ENCODE measurements around the gene F12.
"Not testable (repeated sequence)": the region's sequence is repeated elsewhere in the genome, so short reads cannot be mapped to it uniquely, and the experiment has no call there.

The F12 gene

DNA sequence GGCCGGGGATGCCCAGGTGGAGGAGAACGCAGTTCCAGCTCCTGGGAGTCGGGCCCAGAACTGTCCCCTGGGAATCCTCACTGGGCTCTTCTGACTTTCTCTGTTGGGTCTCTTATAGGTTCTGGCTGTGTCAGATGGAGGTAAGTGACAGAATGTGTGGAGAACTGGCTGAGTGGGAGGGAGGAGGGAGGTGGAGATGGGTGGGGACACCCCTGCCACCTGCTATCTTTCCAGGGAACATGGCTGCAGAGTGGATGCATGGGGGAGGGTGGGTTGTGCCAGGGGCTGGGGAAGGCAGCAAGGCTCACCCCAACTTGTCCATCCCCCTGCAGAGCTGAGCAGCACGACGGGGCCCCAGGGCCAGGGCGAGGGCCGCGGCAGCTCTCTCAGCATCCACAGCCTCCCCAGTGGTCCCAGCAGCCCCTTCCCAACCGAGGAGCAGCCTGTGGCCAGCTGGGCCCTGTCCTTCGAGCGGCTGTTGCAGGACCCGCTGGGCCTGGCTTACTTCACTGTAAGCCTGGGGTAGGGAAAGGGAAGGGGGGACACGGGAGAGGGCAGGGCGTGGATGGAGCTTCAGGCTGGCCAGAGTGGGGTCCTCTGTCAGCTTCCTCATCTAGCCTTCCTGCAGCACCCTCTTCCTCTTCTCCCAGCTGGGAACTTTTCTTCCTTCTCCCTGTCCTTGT, 43.4 kb downstream of the F12 start:
- peaks cover 9% of the 10 kb centered on the region for H3K36me3 Mint-ChIP-seq
- H3K4me3 Mint-ChIP-seq = no peak overlapping the region
- H3K9me3 Mint-ChIP-seq = no peaks in the 10 kb centered on the region
- no peaks in the 10 kb centered on the region for H3K27me3 Mint-ChIP-seq
- peaks cover 70% of the 10 kb centered on the region for H3K4me1 Mint-ChIP-seq
- peak overlapping the region; percentile 35 for H3K27ac Mint-ChIP-seq

DNA sequence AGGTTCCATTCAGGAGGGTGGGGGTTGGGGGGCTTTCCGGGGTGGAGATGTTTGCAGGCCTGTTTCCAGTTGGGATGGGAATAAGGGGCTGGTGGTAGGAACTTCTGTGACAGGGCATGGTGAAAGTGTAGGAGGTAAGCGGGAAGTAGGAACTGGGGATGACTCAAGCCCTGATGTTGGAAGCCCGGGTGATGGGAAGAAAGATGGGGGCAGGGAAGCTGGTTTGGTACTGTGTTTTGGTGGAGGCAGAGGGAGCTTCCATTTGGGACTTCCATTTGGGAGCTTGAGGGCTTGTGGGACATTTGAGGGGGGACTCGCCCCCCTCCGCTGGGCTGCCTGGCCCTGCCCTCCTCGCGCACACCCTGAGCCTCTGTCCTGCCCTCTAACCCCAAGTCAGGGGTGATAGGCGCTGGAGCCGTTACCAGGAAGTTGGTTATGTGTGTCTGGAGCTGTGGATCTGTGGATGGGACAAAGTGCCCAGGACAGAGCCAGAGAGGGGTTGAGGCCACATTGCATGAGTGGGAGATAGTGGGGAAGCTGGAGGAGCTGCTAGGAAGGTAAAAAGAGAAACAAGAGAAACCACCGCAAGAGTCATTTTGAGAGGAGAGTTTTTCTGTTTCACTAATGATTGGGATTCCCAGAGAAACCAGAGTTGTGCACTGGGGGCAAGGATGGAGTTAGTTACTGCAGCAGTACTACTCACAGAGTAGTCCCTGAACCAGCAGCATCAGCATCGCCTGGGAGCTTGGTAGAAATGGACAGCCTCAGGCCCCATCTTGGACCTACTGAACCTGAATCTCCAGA, 45.0 kb downstream of the F12 start:
- peaks cover 77% of the 10 kb centered on the region for H3K4me1 Mint-ChIP-seq
- H3K27me3 Mint-ChIP-seq = no peaks in the 10 kb centered on the region
- H3K27ac Mint-ChIP-seq = peak overlapping the region; percentile 81
- H3K4me3 Mint-ChIP-seq = no peak overlapping the region
- H3K36me3 Mint-ChIP-seq = peaks cover 7% of the 10 kb centered on the region
- no peaks in the 10 kb centered on the region for H3K9me3 Mint-ChIP-seq

DNA sequence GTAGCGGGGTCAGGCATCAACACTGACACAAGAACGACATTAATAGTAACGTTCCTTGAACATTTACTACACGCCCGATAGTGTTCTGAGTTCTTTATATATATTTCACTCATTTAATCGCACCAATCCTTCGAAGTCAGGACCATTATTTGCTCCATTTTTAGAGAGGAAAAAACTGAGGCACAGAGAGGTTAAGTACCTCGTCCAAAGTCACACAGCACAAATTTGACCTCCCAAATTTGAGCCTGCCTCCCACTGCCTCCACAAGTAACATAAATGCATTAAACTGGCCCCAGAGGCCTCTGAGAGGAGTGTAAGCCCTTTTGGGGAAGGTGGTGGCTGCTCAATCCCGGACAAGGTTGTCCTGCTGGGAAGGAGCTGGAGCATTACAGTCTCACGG, 45.8 kb downstream of the F12 start:
- H3K27ac Mint-ChIP-seq = no peak overlapping the region
- no peaks in the 10 kb centered on the region for H3K27me3 Mint-ChIP-seq
- peaks cover 77% of the 10 kb centered on the region for H3K4me1 Mint-ChIP-seq
- peaks cover 2% of the 10 kb centered on the region for H3K36me3 Mint-ChIP-seq
- peak overlapping the region; percentile 54 for H3K4me3 Mint-ChIP-seq
- no peaks in the 10 kb centered on the region for H3K9me3 Mint-ChIP-seq

DNA sequence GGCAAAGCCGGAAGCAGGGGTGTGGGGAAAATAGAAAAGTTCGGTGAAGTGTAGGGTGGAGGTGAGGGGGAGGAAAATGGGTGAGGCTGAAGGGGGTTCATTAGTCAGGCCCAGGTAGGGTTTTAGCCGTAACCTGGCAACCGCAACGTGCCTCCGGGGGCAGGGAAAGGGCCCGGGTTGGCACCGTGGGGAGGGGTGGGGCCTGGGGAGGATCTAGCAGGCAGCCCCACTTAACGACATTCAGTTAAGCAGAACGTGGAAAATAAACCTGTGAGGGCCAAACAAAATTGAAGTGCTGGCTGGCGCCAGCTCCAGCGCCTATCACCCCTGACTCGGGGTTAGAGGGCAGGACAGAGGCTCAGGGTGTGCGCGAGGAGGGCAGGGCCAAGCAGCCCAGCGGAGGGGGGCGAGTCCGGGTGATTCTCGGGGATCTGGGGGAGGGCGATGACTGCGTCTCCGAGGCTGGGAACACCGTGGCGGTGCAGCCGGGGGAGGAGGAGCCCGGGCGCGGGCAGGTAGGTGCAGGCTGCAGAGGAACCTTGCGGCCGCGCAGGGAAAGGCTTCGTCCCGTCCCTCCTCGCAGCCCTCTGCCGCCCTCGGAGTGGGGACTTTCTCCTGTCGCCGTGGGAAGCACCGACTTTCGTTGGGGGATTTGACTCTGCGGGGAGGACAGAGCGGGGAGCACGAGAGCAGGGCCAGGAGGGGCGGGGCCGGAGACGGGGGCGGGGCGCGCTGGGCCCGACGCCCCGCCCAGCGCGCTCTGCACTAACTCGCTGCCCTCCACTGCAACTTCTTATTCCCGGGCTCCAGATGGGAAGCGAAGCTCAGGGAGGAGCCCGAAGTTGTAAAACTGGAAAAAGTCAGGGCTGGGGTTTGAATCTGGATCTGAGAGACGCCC, 46.5 kb downstream of the F12 start:
- peaks cover 2% of the 10 kb centered on the region for H3K36me3 Mint-ChIP-seq
- H3K4me1 Mint-ChIP-seq = peaks cover 73% of the 10 kb centered on the region
- H3K4me3 Mint-ChIP-seq = peak overlapping the region; percentile 81
- no peaks in the 10 kb centered on the region for H3K9me3 Mint-ChIP-seq
- H3K27me3 Mint-ChIP-seq = no peaks in the 10 kb centered on the region
- peak overlapping the region; percentile 82 for H3K27ac Mint-ChIP-seq

DNA sequence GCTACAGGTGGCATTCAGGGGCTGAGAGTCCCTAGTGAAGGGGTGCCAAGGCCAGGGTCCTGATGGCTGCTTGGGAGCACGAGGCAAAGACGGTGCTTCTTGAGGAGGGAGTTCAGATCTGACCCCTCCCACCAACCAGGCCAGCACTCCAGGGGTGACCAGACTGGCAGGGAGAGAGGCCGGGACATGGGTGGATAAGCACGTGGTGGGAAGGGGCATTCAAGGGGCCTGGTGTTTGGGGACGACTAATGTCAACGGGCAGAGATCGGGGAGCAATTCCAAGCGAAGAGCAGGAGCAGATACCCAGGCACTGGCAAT, 47.1 kb downstream of the F12 start:
- H3K4me3 Mint-ChIP-seq = peak overlapping the region; percentile 81
- no peaks in the 10 kb centered on the region for H3K9me3 Mint-ChIP-seq
- peak overlapping the region; percentile 82 for H3K27ac Mint-ChIP-seq
- peaks cover 79% of the 10 kb centered on the region for H3K4me1 Mint-ChIP-seq
- no peaks in the 10 kb centered on the region for H3K27me3 Mint-ChIP-seq
- H3K36me3 Mint-ChIP-seq = peaks cover 2% of the 10 kb centered on the region

DNA sequence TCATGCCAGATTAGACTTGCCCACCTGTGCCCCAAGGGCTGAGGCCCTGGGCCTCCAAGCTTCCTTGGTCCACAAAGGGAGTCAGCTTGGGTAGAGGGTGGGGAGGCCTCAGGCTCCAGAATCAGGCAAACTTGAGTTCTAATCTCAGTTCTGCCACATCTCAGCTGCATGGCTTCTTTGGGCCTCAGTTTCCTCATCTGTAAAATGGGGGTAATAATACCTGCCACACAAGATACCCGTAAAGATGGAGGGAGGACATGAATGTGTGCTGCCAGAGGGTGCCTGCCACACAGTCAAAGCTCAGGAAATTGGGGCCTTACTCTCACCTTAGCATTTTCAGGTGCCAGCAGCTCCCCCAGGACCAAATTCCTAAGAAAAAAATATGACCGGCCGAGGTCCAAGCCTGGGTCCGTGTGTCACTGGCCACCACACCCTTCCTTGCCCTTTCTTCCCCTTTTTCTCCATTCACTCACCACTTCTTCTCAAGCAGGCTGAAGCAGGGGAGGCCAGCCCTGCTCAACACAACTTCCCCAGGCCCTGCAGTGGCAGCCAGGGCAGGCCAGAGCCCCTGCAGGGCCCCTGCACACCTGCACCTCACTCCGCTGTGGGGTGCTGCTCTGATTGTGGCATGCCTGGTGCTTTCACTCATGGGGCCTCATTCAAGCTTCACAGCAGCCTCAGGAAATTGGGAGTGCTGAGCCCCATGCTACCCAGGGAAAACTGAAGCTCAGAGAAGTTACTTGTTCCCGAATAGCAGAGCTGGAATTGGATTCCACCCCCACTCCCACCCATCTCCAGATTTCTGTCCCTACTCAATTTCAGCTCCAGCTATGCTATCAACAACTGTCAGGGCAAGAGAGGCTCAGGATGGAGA, 47.7 kb downstream of the F12 start:
- Mint-ChIP-seq H3K27me3 (no peaks in the 10 kb centered on the region), H3K4me1 (peaks cover 85% of the 10 kb centered on the region), H3K36me3 (peaks cover 2% of the 10 kb centered on the region), H3K27ac (peak overlapping the region; percentile 82), H3K4me3 (peak overlapping the region; percentile 81), H3K9me3 (no peaks in the 10 kb centered on the region)

DNA sequence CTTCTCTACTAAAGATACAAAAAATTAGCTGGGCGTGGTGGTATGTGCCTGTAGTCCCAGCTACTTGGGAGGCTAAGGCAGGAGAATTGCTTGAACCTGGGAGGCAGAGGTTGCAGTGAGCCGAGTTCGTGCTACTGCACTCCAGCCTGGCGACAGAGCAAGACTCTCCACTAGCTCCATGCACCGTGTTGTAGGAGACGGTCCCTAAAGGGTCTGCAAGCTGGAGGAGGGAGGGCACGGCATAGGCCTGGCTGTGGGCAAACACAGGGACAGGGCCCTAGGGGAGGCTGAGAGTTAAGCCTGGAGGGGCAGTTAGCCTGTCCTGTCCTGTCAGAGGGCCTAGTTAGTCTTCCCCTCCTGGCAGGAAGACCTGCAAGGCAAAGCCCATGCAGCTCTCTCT, 48.6 kb downstream of the F12 start:
- H3K27ac Mint-ChIP-seq, H3K4me3 Mint-ChIP-seq, H3K36me3 Mint-ChIP-seq, H3K9me3 Mint-ChIP-seq, H3K27me3 Mint-ChIP-seq: not testable (repeated sequence)
- H3K4me1 Mint-ChIP-seq = peaks cover 87% of the 10 kb centered on the region

DNA sequence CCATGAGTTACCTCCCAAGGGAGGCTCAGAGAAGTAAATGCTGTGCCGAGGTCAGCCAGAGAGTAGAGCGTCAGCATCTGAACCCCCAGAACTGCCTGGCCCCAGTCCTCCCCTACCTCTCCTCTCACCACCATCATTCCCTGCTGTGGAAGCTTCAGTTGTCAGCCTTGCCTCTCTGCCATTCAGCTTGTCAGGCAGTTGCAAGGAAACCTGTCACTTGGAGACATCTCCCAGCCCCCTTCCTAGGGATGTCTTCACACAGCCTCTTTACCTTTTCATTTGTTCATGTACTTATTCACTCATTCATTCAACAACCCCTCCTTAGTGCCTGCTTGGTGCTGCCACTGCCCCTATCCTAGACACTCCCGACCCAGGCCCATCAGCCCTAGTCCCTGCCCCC, 49.5 kb downstream of the F12 start:
- peak overlapping the region; percentile 80 for H3K4me3 Mint-ChIP-seq
- H3K4me1 Mint-ChIP-seq = peaks cover 91% of the 10 kb centered on the region
- no peaks in the 10 kb centered on the region for H3K27me3 Mint-ChIP-seq
- no peaks in the 10 kb centered on the region for H3K9me3 Mint-ChIP-seq
- peak overlapping the region; percentile 91 for H3K27ac Mint-ChIP-seq
- no peaks in the 10 kb centered on the region for H3K36me3 Mint-ChIP-seq

DNA sequence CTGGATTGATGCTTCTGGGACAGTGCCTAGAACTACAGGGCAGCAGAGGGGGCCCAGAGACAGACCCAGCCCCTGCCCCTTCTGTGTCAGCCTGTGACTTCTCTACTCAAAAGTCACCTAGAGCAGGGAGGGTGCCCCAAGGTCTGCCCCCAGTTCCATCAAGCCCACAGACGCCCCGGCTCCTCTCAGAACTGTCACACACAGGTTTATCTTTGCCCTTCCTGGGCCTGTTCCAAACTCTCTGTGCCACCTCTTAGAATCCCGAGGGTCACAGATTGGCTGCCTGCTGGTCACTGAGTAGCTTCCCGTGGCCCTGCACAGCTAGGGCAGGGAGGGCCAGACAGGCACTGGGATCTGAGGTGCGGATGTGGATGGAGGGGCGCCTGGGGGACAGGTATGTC, 49.9 kb downstream of the F12 start:
- no peaks in the 10 kb centered on the region for H3K9me3 Mint-ChIP-seq
- H3K27ac Mint-ChIP-seq = peak overlapping the region; percentile 91
- H3K4me1 Mint-ChIP-seq = peaks cover 91% of the 10 kb centered on the region
- no peaks in the 10 kb centered on the region for H3K36me3 Mint-ChIP-seq
- peak overlapping the region; percentile 80 for H3K4me3 Mint-ChIP-seq
- no peaks in the 10 kb centered on the region for H3K27me3 Mint-ChIP-seq

DNA sequence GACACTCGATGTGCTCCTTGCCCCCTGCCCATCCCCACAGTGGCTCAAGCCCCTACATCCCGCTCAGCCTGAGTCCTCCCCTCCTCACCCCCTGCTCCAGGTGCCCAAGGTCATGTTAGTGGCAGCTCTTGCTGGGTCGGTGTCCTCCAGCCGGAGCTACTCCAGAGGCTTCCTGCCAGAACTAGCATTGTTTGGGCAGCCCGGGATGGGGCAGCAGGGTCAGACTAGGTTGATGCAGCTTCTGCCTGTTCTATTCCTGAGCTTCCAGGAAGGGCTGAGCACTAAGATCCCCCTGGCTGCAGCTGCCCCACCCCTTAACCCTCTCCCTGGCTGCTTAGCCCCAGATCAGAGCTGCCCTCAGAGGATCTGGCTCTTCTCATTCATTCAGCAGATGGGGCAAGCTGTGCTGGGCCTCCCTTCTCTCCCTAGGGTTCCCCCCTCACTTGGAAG, 51.0 kb downstream of the F12 start:
- Mint-ChIP-seq H3K4me1 (peaks cover 84% of the 10 kb centered on the region), H3K4me3 (peak overlapping the region; percentile 80), H3K36me3 (no peaks in the 10 kb centered on the region), H3K27ac (peak overlapping the region; percentile 91), H3K27me3 (no peaks in the 10 kb centered on the region), H3K9me3 (no peaks in the 10 kb centered on the region)

DNA sequence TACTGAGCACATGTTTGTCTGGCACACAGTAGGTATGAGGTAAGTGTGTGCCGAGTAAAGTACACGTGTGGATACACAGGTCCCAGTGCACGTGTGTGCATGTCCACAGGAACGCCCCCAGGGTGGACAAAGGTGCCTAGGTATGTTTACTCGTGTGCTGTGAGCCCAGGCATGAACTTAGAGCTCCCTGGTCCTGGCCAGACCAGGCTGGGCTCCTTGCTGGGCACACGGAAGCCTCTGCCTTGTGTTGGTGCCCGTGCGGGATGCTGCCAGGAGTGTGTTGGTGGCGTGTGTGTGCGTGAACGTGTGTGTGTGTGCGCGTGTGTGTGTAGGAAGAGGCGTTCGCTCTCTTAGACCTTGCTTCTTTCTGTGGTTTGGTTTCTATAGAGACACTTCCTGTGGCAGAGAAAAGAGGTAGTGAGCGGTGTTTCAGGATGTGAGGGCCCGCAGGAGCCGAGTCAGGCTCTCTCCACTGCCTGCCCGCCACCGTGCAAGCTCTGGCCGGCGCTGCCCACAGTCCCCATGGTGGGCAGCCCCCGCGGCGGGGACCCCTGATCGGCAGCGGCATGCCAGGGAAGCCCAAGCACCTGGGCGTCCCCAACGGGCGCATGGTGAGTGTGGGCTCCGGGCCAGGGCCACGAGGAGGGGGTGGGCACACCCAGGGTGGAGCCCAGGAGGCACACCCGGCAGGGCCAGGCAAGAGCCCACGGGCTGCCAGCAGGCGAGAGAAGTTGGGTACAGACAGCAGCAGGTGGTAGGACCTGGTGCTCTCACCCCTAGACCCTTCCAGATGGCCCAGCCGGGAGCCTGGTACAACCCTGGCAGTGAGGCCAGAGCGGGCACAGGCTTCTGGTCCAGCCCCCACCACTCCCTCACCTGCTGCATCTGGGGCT, 51.7 kb downstream of the F12 start, which contains the start of gene RGS14:
TSS of gene RGS14 (plus strand) at position 466 of the 893 bp plus-strand sequence. CDS start at position 567, 101 bp downstream.
- H3K4me3 Mint-ChIP-seq = peak within 1 kb of the TSS; percentile 80
- H3K27me3 Mint-ChIP-seq = no peaks in the 10 kb centered on the region
- H3K9me3 Mint-ChIP-seq = no peaks in the 10 kb centered on the region
- no peaks in the 10 kb centered on the region for H3K36me3 Mint-ChIP-seq
- peaks cover 79% of the 10 kb centered on the region for H3K4me1 Mint-ChIP-seq
- H3K27ac Mint-ChIP-seq = peak within 1 kb of the TSS; percentile 92

DNA sequence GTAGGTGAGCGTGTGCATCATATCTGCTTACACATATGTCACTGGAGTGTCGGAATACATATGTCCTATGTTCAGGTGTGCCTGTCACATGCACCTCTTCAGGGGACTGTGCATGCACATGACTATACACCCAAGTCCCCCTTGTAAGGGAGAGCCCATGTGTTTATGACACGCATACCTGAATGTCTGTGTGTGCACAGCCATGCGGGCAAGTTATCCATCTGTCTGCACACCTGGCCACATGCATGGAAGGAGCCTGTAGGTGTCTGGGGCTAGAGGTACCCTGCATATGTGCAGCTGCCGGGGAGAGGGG, 52.3 kb downstream of the F12 start:
- H3K9me3 Mint-ChIP-seq = no peaks in the 10 kb centered on the region
- no peaks in the 10 kb centered on the region for H3K27me3 Mint-ChIP-seq
- peaks cover 74% of the 10 kb centered on the region for H3K4me1 Mint-ChIP-seq
- H3K27ac Mint-ChIP-seq = peak overlapping the region; percentile 92
- H3K4me3 Mint-ChIP-seq = peak overlapping the region; percentile 80
- no peaks in the 10 kb centered on the region for H3K36me3 Mint-ChIP-seq

DNA sequence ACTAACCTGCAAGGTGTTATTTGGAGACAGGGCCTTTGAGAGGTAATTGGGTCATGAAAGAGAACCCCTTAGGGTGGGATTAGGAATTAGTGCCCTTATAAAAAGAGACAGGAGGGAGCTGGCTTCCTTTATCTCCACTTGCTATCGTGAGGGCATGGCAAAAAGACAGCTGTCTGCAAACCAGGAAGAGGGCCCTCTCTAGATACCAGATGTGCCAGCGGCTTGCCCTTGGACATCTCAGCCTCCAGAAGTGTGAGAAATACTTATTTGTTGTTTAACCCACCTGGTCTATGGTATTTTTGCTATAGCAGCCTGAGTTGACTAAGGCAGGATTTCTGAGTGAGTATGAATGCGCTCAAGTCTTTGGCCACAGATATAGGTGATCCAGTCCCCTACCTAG, 52.6 kb downstream of the F12 start:
- Mint-ChIP-seq H3K9me3 (no peaks in the 10 kb centered on the region), H3K36me3 (no peaks in the 10 kb centered on the region), H3K4me1 (peaks cover 74% of the 10 kb centered on the region), H3K4me3 (peak overlapping the region; percentile 80), H3K27ac (no peak overlapping the region), H3K27me3 (no peaks in the 10 kb centered on the region)

DNA sequence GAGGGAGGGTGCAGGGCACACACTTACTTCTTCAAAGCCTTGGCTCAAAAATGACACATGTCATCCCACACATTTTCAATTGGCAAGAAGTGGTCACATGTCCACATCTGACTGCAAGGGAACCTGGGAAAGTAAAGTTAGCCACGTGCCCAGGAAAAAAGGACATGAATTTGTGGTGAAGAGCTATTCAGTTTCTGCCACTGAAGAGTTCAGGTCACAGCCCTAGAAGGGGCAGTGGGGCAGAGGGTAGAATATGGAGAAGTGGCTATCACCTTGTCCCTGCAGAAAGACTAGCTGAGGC, 53.5 kb downstream of the F12 start:
- no peaks in the 10 kb centered on the region for H3K36me3 Mint-ChIP-seq
- no peak overlapping the region for H3K27ac Mint-ChIP-seq
- peaks cover 67% of the 10 kb centered on the region for H3K4me1 Mint-ChIP-seq
- H3K4me3 Mint-ChIP-seq = no peak overlapping the region
- H3K9me3 Mint-ChIP-seq = no peaks in the 10 kb centered on the region
- no peaks in the 10 kb centered on the region for H3K27me3 Mint-ChIP-seq
